A549 (cell line): Measurements from ENCODE around the gene KIF5A.

ENCODE experiments used
- BHLHE40 ChIP-seq: IDR thresholded peaks from 2 replicates; pipeline ENCODE4 v1.6.1; 2012; ENCODE audit warnings: low read depth, low read length, inconsistent platforms
- CHD2 ChIP-seq: fragments of 150-350 bp; IDR thresholded peaks from 2 replicates; pipeline ENCODE4 v1.6.1; 2014; ENCODE audit warnings: low read length; ENCODE audit not compliant: partially characterized antibody
- CTCF ChIP-seq: fragments of >200 bp; sonication (Bioruptor Twin); formaldehyde crosslinking; IDR thresholded peaks from 3 replicates; pipeline ENCODE4 v1.5.1; 2016
- HDAC2 ChIP-seq: fragments of 200-600 bp; sonication (generic); IDR thresholded peaks from 2 replicates; pipeline ENCODE4 v1.6.1; 2016
- HOXB5 ChIP-seq: fragments of 250-450 bp; sonication (Bioruptor Pico); IDR thresholded peaks from 2 replicates; pipeline ENCODE4 v1.5.0; 2020; ENCODE audit warnings: mild to moderate bottlenecking, moderate library complexity
- JUNB ChIP-seq: fragments of >200 bp; sonication (Bioruptor Twin); formaldehyde crosslinking; IDR thresholded peaks from 2 replicates; pipeline ENCODE4 v1.6.1; 2016
- MAX ChIP-seq: IDR thresholded peaks from 2 replicates; pipeline ENCODE4 v1.6.1; 2012
- NR3C1 ChIP-seq: fragments of >200 bp; sonication (Bioruptor Twin); formaldehyde crosslinking; IDR thresholded peaks from 3 replicates; pipeline ENCODE4 v1.6.1; 2017
- RCOR1 ChIP-seq: fragments of 150-350 bp; IDR thresholded peaks from 2 replicates; pipeline ENCODE4 v1.6.1; 2014; ENCODE audit warnings: antibody characterized with exemption, low read length, low read depth
- SMC3 ChIP-seq: fragments of >200 bp; sonication (Bioruptor Twin); formaldehyde crosslinking; IDR thresholded peaks from 3 replicates; pipeline ENCODE4 v1.6.1; 2018; ENCODE audit warnings: inconsistent platforms
- TF ChIP-seq, protein P1 (sequence below): IDR thresholded peaks from 2 replicates; pipeline ENCODE4 v1.6.1; 2012
- TF ChIP-seq, protein P2 (sequence below): fragments of 450-650 bp; IDR thresholded peaks from 2 replicates; pipeline ENCODE4 v1.6.1; 2014; ENCODE audit warnings: antibody characterized with exemption

DNA sequence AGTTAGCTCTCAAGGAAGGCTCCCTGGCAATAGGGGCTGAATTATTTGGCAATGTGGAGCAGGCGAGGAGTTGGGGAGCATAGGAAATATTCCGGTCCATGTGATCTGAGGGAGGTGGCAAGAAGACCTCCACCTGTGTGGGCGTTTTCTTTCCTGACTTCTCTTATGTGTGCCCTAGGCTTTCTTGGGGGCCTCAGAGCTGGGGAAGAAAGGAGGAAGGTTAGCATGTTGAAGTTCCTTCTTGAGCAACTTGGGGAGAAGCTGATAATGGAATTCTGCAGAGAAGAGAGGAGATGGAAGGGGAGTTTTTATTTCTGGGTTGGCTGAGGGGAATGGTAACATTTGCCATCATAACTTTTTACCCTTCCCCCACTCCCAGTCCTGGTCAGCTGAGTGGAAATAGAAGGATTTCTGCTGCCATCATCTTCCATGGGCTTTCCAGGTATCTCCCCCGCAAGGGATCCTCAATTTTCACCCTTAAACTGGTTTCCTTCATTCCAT, 56.0 kb downstream of the KIF5A start:
- TF ChIP-seq HOXB5 (CRISPR knock-in tag) (no peak), HDAC2 (no peak), CTCF (no peak), JUNB (no peak), BHLHE40 (no peak), RCOR1 (no peak), NR3C1 (no peak), SMC3 (no peak), MAX (no peak), CHD2 (no peak)
- TF ChIP-seq, protein P1, sequence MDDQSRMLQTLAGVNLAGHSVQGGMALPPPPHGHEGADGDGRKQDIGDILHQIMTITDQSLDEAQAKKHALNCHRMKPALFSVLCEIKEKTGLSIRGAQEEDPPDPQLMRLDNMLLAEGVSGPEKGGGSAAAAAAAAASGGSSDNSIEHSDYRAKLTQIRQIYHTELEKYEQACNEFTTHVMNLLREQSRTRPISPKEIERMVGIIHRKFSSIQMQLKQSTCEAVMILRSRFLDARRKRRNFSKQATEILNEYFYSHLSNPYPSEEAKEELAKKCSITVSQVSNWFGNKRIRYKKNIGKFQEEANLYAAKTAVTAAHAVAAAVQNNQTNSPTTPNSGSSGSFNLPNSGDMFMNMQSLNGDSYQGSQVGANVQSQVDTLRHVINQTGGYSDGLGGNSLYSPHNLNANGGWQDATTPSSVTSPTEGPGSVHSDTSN = no peak
- TF ChIP-seq, protein P2, sequence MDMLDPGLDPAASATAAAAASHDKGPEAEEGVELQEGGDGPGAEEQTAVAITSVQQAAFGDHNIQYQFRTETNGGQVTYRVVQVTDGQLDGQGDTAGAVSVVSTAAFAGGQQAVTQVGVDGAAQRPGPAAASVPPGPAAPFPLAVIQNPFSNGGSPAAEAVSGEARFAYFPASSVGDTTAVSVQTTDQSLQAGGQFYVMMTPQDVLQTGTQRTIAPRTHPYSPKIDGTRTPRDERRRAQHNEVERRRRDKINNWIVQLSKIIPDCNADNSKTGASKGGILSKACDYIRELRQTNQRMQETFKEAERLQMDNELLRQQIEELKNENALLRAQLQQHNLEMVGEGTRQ = no peak
